IMR-90 (cell line): Measurements from ENCODE around the gene INPP5F. TPM values are rescaled to one million over a fixed set of nuclear protein-coding genes. Genes with fewer than 3 reads are reported as not detected.

Source experiments
- ATAC-seq: fragments of 200-7000 bp; cut with Tn5 transposase; 2 replicates; pipeline ENCODE4 v1.9.1; 2020; ENCODE audit warnings: low read depth, mild to moderate bottlenecking, moderate library complexity
- BruUV-seq: library from RNA; stranded (reverse); fragments of 400-500 nt; replicated peaks from 2 replicates; lab custom pipeline; 2021; lab: Mats Ljungman, UMichigan
- CTCF ChIA-PET: fragments of 300-600 bp; formaldehyde crosslinking; extraction: SDS; loops from one replicate; lab custom pipeline; 2021; ENCODE audit warnings: antibody characterized with exemption; lab: Yijun Ruan, JAX
- POLR2A ChIA-PET: fragments of 300-600 bp; sonication (Branson Sonifier 250); formaldehyde crosslinking; loops from one replicate; lab custom pipeline; 2022; ENCODE audit warnings: antibody characterized with exemption; ENCODE audit not compliant: unreplicated experiment; lab: Charles Lee
- DNase-seq: peaks from one replicate; pipeline ENCODE4 v3.0.0; 2013
- H2AFZ ChIP-seq: replicated peaks from 2 replicates; pipeline ENCODE3; 2013; ENCODE audit warnings: low read length, mild to moderate bottlenecking; ENCODE audit not compliant: poor library complexity
- H2AK5ac ChIP-seq: 2 replicates; pipeline ENCODE4 v1.6.1; 2013; ENCODE audit warnings: low read depth, low read length, inconsistent platforms
- H2AK9ac ChIP-seq: replicated peaks from 2 replicates; pipeline ENCODE3; 2013; ENCODE audit warnings: mild to moderate bottlenecking, low read depth, low read length, moderate library complexity; ENCODE audit not compliant: poor library complexity
- H2BK120ac ChIP-seq: 2 replicates; pipeline ENCODE4 v1.6.1; 2013; ENCODE audit warnings: low read depth, low read length, inconsistent platforms
- H2BK15ac ChIP-seq: 3 replicates; pipeline ENCODE4 v1.6.1; 2013; ENCODE audit warnings: low read depth, low read length, inconsistent platforms
- H2BK20ac ChIP-seq: 2 replicates; pipeline ENCODE4 v1.6.1; 2013; ENCODE audit warnings: low read depth, mild to moderate bottlenecking, inconsistent platforms, low read length, moderate library complexity
- H2BK5ac ChIP-seq: 2 replicates; pipeline ENCODE4 v1.6.1; 2013; ENCODE audit warnings: mild to moderate bottlenecking, low read depth, low read length, inconsistent platforms; ENCODE audit not compliant: poor library complexity, severe bottlenecking
- H3K14ac ChIP-seq: replicated peaks from 2 replicates; pipeline ENCODE4 v1.6.1; 2013; ENCODE audit warnings: low read depth, low read length, inconsistent platforms
- H3K18ac ChIP-seq: 2 replicates; pipeline ENCODE4 v1.6.1; 2013; ENCODE audit warnings: low read depth, low read length, control low read depth
- H3K23ac ChIP-seq: 2 replicates; pipeline ENCODE4 v1.6.1; 2013; ENCODE audit warnings: low read depth, low read length, inconsistent platforms
- H3K27ac ChIP-seq: 2 replicates; pipeline ENCODE4 v1.5.1; 2013; ENCODE audit warnings: mild to moderate bottlenecking, control low read depth, low read length; ENCODE audit not compliant: insufficient read depth
- H3K27me3 ChIP-seq: 2 replicates; pipeline ENCODE4 v1.6.1; 2013; ENCODE audit warnings: low read length; ENCODE audit not compliant: control insufficient read depth, insufficient read depth
- H3K36me3 ChIP-seq: 2 replicates; pipeline ENCODE4 v1.6.1; 2013; ENCODE audit warnings: low read length, mixed read lengths; ENCODE audit not compliant: control insufficient read depth, insufficient read depth
- H3K4ac ChIP-seq: 2 replicates; pipeline ENCODE4 v1.6.1; 2013; ENCODE audit warnings: low read depth, low read length, inconsistent platforms
- H3K4me1 ChIP-seq: 2 replicates; pipeline ENCODE4 v1.6.1; 2013; ENCODE audit warnings: low read length, mixed read lengths; ENCODE audit not compliant: control insufficient read depth, insufficient read depth
- H3K4me2 ChIP-seq: 2 replicates; pipeline ENCODE4 v1.6.1; 2013; ENCODE audit warnings: low read depth, mild to moderate bottlenecking, control low read depth, low read length, moderate library complexity
- H3K4me3 ChIP-seq: 2 replicates; pipeline ENCODE4 v1.5.1; 2013; ENCODE audit warnings: low read depth, mild to moderate bottlenecking, control low read depth, low read length, moderate library complexity; ENCODE audit not compliant: insufficient read depth
- H3K56ac ChIP-seq: 2 replicates; pipeline ENCODE4 v1.6.1; 2013; ENCODE audit warnings: low read length, inconsistent platforms; ENCODE audit not compliant: insufficient read depth; ENCODE audit errors: extremely low read depth
- H3K79me1 ChIP-seq, 2 experiments: 2 replicates each; pipeline ENCODE4 v1.6.1; 2013; ENCODE audit warnings: low read length in 2 of 2, inconsistent platforms in 1 of 2, low read depth in 1 of 2
- H3K9ac ChIP-seq: 2 replicates; pipeline ENCODE4 v1.6.1; 2013; ENCODE audit warnings: low read depth, low read length, control low read depth
- H3K9me1 ChIP-seq: 2 replicates; pipeline ENCODE4 v1.6.1; 2013; ENCODE audit warnings: low read length, inconsistent platforms; ENCODE audit not compliant: insufficient read depth
- H3K9me3 ChIP-seq: 2 replicates; pipeline ENCODE4 v1.6.1; 2013; ENCODE audit warnings: low read length; ENCODE audit not compliant: control insufficient read depth, insufficient read depth
- H4K20me1 ChIP-seq: 2 replicates; pipeline ENCODE4 v1.6.1; 2013; ENCODE audit warnings: low read length, inconsistent platforms; ENCODE audit not compliant: insufficient read depth
- H4K5ac ChIP-seq: 2 replicates; pipeline ENCODE4 v1.6.1; 2013; ENCODE audit warnings: mild to moderate bottlenecking, low read depth, low read length, control low read depth
- H4K8ac ChIP-seq, 2 experiments: 2 replicates each; pipeline ENCODE4 v1.6.1; 2013; ENCODE audit warnings: low read depth in 2 of 2, low read length in 2 of 2, control low read depth in 1 of 2, inconsistent platforms in 1 of 2
- H4K91ac ChIP-seq: 2 replicates; pipeline ENCODE4 v1.6.1; 2013; ENCODE audit warnings: low read depth, low read length, inconsistent platforms; ENCODE audit not compliant: insufficient read depth
- BHLHE40 ChIP-seq: fragments of 150-350 bp; IDR thresholded peaks from 2 replicates; pipeline ENCODE4 v1.6.1; 2016; ENCODE audit warnings: mild to moderate bottlenecking, low read depth, low read length
- CEBPB ChIP-seq: IDR thresholded peaks from 2 replicates; pipeline ENCODE4 v1.6.1; 2012; ENCODE audit warnings: low read depth, low read length, improper control_type of control experiment
- CHD1 ChIP-seq: IDR thresholded peaks from 2 replicates; pipeline ENCODE4 v1.6.1; 2012; ENCODE audit warnings: low read depth, low read length, improper control_type of control experiment
- ELK1 ChIP-seq: fragments of 150-350 bp; IDR thresholded peaks from 2 replicates; pipeline ENCODE4 v1.6.1; 2016; ENCODE audit warnings: low read depth, mild to moderate bottlenecking, low read length, moderate library complexity, borderline replicate concordance
- MXI1 ChIP-seq: IDR thresholded peaks from 2 replicates; pipeline ENCODE4 v1.6.1; 2012; ENCODE audit warnings: low read depth, mild to moderate bottlenecking, low read length, moderate library complexity, borderline replicate concordance
- NFE2L2 ChIP-seq: fragments of 150-350 bp; IDR thresholded peaks from 2 replicates; pipeline ENCODE4 v1.6.1; 2016; ENCODE audit warnings: low read depth, mild to moderate bottlenecking, low read length
- POLR2A ChIP-seq: IDR thresholded peaks from 2 replicates; pipeline ENCODE4 v1.6.1; 2012; ENCODE audit warnings: mild to moderate bottlenecking, low read depth, low read length
- WGBS, 2 experiments: methylation state at CpG; one replicate each; pipeline versions ENCODE4 v1.1.5 to v1.1.7; 2013; ENCODE audit warnings: missing lambda C conversion rate in 2 of 2; ENCODE audit not compliant: insufficient read length in 1 of 2; ENCODE audit errors: extremely low coverage in 2 of 2; 5-methylcytosine and 5-hydroxymethylcytosine counted together
- dilution Hi-C: fragments of 300-500 bp; cut with HindIII; formaldehyde crosslinking; loops from one replicate; pipeline ENCODE4 v1.14.3; 2018; ENCODE audit warnings: low sequenced_read_pairs; ENCODE audit not compliant: unreplicated experiment
- in situ Hi-C: fragments of 300-500 bp; cut with MboI; formaldehyde crosslinking; loops from 3 replicates; pipeline ENCODE4 v1.14.3; 2019; ENCODE audit warnings: low sequenced_read_pairs, inconsistent platforms, mixed read lengths
- intact Hi-C: fragments of 100-400 bp; cut with micrococcal nuclease; formaldehyde crosslinking; loops from 2 replicates; pipeline ENCODE4 v1.10.0; 2022
- polyA plus RNA-seq, 3 experiments: library from polyadenylated mRNA; depleted of rRNA; stranded (reverse); fragments of >200 nt; gene quantifications; 2 replicates each; pipeline ENCODE4 v1.2.3, GENCODE V29; 2012; ENCODE audit warnings: low replicate concordance in 1 of 3
- total RNA-seq: library from RNA; depleted of rRNA; stranded (reverse); fragments of >200 nt; gene quantifications from 2 replicates; pipeline ENCODE4 v1.2.3, GENCODE V29; 2012
- TF ChIP-seq, protein P1 (sequence below): conservative IDR thresholded peaks from 2 replicates; pipeline ENCODE4 v1.5.1; 2012; ENCODE audit warnings: mild to moderate bottlenecking, low read depth, low read length, improper control_type of control experiment

Gene INPP5F
- total and polyA plus RNA-seq, 2 of the 4 experiments (the other 2 are of a cell fraction) = 19.0 to 29.6 TPM

DNA sequence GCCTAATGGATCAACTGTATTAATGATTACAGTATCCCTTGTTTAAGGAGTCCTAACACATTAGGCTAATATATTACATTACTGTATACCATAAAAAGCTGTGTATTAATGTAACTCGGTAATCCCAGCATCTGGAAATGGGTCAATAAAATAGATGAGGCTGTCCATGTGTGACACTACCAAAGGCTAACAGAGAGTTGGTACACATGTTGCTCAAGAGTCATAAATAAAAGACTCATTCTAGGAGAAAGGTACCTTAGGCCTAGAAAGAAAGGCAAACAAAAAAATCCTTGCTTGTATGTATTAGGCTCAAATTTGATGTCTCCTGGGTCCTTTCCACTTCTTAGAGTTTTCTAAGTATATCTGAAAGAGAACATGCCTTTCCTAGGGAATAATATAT is 132.2 kb downstream of the INPP5F start:
- H4K8ac ChIP-seq = no peak overlapping the region
- dilution Hi-C loops = no loop called here
- no peaks in the 10 kb centered on the region for H3K9me1 ChIP-seq
- H2AK5ac ChIP-seq = no peak overlapping the region
- TF ChIP-seq NFE2L2 = no peak
- no peak for TF ChIP-seq ELK1
- TF ChIP-seq BHLHE40 = no peak
- TF ChIP-seq POLR2A = no peak
- no peak for TF ChIP-seq MXI1
- TF ChIP-seq, protein P1, sequence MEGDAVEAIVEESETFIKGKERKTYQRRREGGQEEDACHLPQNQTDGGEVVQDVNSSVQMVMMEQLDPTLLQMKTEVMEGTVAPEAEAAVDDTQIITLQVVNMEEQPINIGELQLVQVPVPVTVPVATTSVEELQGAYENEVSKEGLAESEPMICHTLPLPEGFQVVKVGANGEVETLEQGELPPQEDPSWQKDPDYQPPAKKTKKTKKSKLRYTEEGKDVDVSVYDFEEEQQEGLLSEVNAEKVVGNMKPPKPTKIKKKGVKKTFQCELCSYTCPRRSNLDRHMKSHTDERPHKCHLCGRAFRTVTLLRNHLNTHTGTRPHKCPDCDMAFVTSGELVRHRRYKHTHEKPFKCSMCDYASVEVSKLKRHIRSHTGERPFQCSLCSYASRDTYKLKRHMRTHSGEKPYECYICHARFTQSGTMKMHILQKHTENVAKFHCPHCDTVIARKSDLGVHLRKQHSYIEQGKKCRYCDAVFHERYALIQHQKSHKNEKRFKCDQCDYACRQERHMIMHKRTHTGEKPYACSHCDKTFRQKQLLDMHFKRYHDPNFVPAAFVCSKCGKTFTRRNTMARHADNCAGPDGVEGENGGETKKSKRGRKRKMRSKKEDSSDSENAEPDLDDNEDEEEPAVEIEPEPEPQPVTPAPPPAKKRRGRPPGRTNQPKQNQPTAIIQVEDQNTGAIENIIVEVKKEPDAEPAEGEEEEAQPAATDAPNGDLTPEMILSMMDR = no peak
- TF ChIP-seq CHD1 = no peak
- no peak for TF ChIP-seq CEBPB
- intact Hi-C loops = no loop called here
- H2BK5ac ChIP-seq = no peak overlapping the region
- no peak overlapping the region for H2BK120ac ChIP-seq
- H3K4ac ChIP-seq = no peak overlapping the region
- no peak overlapping the region for H4K5ac ChIP-seq
- ChIA-PET CTCF (interaction anchor here (2.3 to 3.2 kb wide), 2 partner anchors 98 to 107 kb away, joined by 12 to 38 read pairs; no protein-coding TSS in a partner anchor), POLR2A (no interaction called here)
- no peak overlapping the region for H3K14ac ChIP-seq
- H3K4me3 ChIP-seq = no peak overlapping the region
- H3K4me1 ChIP-seq = no peaks in the 10 kb centered on the region; the same call in 1 of the 2 replicates
- H3K18ac ChIP-seq = no peak overlapping the region
- no peaks in the 10 kb centered on the region for H3K27me3 ChIP-seq
- no peak overlapping the region for H3K27ac ChIP-seq
- H3K23ac ChIP-seq = no peak overlapping the region
- H2BK20ac ChIP-seq = no peak overlapping the region
- H4K91ac ChIP-seq = no peak overlapping the region
- peaks cover 21% of the 10 kb centered on the region for H3K36me3 ChIP-seq
- H3K56ac ChIP-seq = no peak overlapping the region
- H2BK15ac ChIP-seq = no peak overlapping the region
- peaks cover 11 to 44% of the 10 kb centered on the region in 2 experiments for H3K79me1 ChIP-seq
- H2AK9ac ChIP-seq = no peak overlapping the region
- no TSS peak for BruUV-seq
- no peak for ATAC-seq
- no peak for DNase-seq
- WGBS, 2 experiments = no CpG with 5 or more reads among the region's 1 CpG
- in situ Hi-C loops = loop anchor here (5.0 to 25.0 kb wide), 2 partner anchors 166 to 671 kb away; partner anchors contain the start of gene PRDX3
- H3K9me3 ChIP-seq = no peaks in the 10 kb centered on the region
- H4K20me1 ChIP-seq = peaks cover 27% of the 10 kb centered on the region
- no peak overlapping the region; the same call in 1 of the 2 replicates for H3K9ac ChIP-seq
- no peak overlapping the region for H2AFZ ChIP-seq
- H3K4me2 ChIP-seq = no peak overlapping the region
